GM11168 (cell line): Measurements from ENCODE around the gene NR3C2.

Experiments used
- in situ Hi-C: fragments of 300-500 bp; cut with MboI; formaldehyde crosslinking; loops from one replicate; pipeline ENCODE4 v1.12.0; 2022; ENCODE audit warnings: low sequenced_read_pairs; ENCODE audit not compliant: unreplicated experiment

The NR3C2 gene

DNA sequence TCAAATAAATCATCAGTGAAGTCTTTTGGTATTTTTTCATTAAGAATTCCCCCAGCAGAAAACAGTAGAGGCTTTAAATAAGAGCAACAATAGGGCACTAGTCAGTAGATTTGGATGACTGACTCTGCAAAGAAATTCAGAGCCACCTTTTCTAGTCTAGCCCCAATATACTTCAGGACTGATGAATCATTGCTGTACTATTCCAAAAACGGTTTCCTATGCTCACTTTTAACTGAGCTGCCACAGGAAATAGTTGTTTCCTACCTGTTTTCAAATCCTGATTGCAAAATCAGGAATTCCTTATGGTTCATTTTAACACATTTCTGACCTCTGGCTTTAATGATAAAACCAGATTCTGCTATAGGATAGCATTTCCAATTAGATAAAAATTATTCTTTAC lies 171.6 kb downstream of the NR3C2 start:
- in situ Hi-C loops: no loop called here

DNA sequence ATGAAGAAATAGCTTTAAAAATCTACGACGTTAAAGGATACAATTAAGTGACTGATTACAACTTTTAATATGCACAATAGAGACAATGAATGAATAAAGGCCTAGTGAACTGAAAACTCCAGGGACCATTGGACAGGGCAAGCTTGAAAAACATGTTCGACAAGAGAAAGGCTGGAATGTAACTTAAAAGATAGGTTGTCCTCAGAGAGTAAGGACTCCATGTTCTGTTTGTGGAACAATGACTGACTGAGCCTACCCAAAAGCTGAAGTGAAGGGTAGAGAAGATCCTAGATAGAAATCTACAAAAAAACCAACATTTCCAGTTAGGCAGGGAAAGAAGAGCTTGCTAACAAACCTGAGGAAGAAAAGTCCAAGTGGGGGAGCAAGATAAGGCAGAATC lies 173.4 kb downstream of the NR3C2 start:
- in situ Hi-C loops: no loop called here

DNA sequence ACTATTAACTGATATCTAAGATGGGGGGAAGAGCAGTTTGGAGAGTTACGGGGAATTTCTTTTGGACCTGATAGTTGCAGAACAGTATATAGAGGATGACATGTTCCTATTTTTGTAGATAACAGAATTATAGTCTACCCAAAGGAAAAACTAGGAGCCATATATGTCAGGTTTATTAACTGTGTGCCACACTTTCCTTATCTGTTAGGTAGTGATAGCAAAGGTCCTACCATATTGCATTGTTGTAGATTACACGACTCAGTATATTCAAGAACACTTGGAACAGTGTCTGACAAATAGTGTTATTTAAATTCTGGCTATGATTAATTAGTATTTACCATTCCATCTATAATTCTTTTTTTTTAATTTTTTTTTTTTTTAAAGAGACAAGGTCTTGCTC lies 175.3 kb downstream of the NR3C2 start:
- in situ Hi-C loops: no loop called here

DNA sequence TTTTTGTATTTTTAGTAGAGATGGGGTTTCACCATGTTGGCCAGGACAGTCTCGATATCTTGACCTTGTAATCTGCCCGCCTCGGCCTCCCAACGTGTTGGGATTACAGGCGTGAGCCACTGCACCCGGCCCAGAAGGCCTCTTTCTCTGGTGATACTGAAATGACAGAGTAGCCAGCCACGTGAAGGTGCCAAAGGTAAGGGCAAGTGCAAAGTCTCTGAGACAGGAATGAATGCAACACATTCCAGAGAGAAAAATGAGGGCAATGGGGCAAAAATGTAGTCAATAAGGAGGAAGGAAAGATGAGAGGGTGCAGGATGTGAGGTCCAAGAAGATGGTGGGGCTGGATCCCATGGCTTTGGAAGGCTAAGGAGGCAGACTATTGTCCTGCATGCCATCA lies 176.0 kb downstream of the NR3C2 start:
- in situ Hi-C loops: no loop called here

DNA sequence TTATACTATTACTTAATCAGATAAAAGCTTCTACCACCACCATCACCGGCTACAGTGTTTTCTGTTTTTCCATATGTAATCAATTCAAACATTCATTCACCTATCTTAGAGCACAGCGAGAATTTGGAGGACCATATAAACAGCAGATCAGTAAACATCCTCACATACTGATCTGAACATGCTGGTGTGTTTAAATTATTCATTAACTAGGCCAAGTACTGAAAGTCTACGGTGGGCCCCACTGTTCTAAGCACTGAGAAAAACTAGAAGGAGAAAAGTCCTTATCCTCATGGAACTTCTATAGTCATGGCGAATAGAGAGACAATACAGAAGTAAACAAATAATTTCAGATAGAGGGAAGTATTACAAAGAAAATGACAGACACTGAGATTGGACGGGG lies 176.6 kb downstream of the NR3C2 start:
- in situ Hi-C loops: no loop called here

DNA sequence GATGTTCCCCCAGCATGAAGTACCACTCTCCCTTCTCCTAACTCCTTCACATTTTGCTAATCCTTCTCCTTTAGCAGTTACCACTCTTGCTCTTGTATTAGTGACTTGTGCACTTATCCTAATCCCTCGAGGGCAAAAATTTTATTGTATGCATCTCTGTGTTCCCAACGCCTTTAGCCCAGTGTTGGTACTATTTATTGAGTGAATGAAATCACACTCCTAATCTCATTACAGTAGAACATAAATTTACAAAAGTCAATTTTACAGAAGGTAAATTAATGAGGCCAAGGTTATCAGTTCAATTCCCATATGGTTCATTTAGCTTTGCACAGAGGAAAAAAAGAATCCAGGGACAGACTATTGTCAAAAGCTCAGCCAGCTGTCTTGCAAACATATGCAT lies 178.4 kb downstream of the NR3C2 start:
- in situ Hi-C loops: no loop called here

DNA sequence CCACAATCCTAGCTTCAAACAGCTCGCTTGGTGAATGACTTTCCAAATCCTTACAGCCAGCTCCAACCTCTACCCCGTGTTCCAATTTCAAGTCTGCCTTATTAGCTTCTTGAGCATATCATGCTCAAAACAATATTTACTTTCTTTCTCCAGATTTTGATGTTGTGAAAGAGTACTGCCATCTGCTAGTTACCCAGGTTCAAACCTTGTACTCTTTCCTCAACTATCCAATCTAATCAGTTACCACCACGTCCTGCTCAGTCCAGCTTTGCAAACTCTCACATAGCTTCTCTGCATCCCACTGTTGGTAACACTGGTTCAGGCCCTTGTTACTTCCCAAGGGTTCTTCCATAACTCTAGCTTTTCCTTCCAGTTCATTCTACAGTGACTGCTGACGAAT lies 179.1 kb downstream of the NR3C2 start:
- in situ Hi-C loops: no loop called here

DNA sequence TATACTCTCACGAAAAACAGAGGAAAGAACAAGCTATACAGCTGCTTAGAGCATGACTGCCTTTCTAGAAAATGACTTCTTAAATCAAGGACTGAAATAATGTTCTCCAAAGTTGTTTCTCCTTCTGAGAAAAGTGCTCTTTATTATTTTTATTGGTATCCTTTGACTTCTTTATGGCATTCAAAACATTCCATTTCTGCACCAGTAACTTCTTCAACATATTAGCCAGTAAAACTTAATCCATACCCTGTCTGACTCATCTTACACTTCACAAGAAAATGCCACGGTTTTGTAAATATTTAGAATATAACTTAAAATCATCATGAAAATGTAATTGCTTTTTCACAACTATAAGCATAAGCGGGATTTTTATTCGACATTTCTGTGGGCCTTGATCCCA lies 180.4 kb downstream of the NR3C2 start:
- in situ Hi-C loops: no loop called here

DNA sequence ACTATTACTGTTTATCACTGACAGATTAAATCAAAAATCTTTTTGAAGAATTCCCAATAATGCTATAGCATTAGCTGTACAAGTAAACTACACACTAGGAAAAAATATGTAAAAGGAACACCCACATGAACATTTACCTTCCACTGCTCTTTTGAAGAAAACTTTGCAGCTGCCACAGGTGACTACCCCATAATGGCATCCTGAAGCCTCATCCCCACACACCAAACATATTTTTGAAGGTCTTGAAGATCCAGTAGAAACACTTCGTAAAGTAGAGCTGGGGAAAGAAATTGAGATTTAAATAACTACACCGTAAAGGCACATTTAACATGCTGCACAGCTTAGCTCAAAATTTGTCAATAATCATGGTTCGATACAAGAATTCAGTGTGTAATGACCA lies 182.4 kb downstream of the NR3C2 start:
- in situ Hi-C loops: no loop called here

DNA sequence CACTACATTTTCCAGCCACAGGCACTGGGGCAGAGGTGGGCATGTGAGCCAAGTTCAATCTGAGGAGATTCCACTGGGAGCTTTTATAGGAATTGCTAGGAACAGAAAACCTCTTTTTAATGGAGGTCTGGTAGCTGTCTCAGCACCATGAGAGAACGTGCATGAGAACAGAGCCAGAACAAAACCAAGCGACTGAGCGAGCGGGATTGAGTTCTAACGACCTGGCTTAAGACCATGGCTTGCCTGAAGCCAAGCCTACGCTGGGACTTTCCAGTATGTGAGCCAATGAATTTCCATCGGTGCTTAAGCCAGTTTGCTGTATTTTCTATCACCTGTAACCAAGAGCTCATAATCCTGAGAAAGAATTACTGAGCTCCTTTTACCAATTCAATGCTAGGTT lies 183.7 kb downstream of the NR3C2 start:
- in situ Hi-C loops: no loop called here

DNA sequence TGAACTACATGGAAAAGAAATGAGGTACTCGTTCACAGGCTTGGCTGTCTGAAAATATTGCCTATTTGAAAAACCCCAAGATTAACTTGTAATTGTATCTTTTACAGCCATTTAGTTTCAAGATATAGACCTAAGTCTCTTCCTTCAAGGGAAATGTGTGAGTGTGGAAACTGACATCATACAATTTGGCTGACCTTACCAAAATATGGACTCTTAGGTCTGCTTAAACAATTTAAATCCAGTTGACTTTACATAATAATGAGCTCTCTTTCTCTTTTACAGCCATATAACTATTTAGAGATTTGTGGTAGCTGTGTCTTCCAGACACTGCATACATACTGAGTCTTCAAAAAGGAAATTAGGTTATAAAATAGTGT lies 186.9 kb downstream of the NR3C2 start:
- in situ Hi-C loops: no loop called here

DNA sequence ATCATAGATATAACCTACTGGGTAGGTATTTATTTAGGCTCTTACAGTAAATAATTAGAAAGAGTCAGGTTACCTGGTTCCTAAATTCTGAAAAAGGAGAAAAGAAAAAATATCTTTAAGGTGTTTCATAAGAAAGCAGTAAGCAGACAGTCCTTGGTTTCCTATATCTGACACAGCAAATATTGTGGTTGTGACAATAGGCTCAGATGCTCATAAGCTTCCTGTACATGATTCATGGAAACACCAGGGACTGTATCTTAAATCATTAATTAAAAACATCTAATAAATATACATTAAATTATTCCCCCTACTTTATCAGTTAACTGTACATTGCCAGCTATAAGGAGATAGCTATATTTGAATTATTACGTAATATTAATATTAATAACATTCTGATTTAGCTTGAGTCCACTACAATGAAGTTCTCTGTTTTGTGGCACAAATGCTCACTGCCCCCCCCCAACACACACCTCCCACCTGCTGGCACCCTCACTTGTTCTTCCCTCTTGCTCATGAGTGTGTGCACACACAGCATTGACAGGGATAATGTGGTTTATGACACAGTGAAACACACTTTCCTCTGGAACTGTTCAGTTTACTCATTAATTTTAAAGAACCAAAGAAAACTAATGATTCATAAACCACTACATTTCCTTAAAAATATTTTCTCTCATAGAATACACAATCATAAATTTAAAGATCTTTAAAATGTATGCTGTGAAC lies 187.4 kb downstream of the NR3C2 start:
- in situ Hi-C loops: no loop called here

DNA sequence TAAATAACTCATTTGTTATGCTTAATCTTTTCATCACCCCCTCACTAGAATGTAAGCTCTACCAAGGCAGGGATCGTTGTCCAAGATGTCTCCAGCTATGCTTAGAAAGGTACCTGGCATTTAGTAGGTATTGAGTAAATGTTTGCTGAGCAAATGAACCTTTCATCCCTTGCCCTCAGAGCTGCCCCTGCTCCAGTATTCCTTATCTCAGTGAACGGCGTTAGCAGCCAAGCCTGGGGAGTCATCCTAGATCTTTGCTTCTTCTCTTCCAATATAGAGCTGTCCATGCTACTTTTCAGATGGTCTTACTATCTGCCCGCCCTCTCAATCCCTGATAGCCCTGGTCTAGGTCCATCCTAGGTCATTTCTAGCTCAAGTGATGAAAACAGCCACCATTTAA lies 188.4 kb downstream of the NR3C2 start:
- in situ Hi-C loops: no loop called here

DNA sequence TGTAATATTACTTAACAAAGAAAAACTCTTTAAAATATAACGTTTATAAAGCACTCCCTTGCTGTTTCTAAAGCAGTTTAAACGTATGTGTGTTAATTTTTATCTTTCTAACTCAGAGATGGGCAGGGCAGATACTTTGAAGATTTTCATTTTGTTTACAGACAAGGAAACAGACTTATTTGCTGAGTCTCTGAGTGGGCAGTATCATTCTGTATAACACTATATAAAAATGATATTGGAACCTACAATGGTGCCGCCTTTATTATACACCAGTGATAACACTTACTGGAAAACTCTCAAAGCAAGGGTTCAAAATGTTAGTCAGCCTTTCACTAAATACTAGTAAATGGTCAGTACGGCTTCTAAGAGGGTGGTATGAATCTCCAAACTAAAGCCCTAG lies 193.4 kb downstream of the NR3C2 start:
- in situ Hi-C loops: no loop called here

DNA sequence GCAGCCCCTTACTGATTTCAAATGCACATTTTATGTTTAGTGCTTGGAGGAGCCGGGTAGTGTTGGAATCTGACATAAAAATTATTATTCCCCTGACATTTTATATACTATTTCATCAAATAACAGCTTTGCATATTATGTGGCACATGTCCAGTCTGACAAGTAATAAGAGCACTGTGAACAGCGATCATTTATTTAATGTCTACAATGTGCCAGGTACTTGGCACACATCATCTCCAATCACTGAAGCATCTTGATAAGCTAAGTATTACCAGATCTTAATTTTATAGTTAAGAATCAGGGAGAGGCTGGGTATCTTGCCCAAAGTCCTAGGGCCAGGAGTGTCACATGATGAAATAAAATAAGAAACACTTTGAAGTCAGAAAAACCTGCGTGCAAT lies 197.2 kb downstream of the NR3C2 start:
- in situ Hi-C loops: no loop called here

DNA sequence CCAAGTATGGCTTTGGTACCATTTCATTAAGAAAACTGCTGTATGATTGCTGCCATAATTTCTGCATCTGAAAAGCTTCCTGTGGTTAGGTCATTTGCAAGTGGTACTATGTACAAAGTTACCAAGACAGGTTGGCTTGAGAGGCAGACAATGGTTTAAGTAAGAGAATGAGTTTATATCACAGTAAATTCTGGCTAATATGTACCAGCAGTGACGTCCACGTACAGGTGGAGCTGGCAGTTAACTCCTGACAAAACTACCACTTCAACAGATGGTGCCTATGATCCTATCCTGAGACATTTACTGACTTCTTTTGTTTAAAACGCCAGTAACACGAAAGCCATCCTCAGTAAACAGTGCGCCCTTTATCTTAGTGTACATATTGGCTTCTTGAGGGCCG lies 198.4 kb downstream of the NR3C2 start:
- in situ Hi-C loops: no loop called here

DNA sequence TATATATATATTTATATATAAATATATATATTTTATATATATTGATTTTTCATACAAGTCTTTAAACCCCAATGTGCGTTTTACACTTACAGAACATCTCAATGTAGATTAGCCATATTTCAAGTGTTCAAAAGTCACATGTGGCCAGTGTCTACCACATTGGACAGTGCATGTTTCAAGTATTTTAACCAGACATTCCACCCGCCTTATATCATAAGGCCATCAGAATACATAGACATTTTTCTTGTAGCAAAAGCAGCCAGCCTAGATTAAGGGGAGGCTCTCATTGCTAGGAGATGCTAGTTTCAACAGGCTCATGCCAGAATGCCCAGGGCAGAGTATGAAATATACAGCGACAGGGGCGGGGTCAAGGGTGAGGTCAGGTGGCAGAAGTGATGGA lies 202.0 kb downstream of the NR3C2 start:
- in situ Hi-C loops: no loop called here

DNA sequence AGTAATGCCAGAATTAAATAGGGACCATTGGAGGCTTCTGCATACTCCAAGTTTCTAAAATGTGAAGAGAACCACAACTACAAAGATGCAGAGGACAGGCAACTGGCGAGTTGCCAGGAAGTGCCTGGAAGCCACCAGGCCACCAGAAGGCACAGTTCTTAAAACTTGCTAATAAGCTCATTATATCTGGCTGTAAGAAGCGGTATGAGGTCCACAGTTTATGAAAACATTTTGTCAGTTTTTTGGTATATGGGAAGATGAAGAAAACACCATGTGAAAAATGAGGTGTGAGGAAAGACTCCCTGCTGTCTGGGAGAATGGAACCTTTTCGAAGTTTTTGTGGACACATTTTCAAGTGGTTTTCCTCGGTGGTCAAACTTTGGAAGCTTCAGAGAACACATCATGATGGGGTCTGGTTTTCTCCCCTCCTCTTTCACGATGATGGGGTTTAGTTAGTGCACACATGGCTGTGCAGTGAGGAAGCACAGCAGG lies 202.7 kb downstream of the NR3C2 start:
- in situ Hi-C loops: no loop called here

DNA sequence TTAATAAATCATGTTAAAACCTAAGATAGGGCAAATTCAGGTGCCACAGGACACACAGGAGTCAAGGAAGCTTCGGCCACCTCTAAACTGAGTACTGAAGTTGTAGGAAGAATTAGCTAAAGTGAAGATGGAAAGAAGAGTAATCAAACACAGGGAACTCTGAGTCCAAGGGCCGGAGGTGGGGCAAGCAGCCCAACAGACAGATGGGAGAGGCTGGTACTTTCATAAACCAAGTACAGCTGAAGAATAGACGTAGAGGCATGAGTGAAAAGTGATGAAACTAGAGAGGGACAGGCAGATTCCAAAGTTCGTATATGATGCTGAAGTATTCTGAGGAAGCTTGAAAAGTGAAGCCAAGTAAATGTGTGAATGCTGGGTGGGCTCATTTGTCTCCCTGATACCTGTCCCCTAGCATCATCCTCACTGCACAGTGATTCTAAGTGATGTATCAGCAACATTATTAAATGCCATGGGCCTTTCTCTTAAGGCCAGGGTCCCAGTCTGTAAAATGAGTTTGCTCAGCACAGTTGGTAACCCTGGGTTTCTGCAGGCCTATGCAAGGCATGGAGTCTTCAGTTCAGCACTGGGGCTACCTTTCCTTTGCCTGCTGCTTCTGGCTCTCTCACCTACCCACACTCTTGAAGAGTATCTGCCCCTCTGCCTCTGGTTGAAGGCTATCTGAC lies 203.3 kb downstream of the NR3C2 start:
- in situ Hi-C loops: no loop called here

DNA sequence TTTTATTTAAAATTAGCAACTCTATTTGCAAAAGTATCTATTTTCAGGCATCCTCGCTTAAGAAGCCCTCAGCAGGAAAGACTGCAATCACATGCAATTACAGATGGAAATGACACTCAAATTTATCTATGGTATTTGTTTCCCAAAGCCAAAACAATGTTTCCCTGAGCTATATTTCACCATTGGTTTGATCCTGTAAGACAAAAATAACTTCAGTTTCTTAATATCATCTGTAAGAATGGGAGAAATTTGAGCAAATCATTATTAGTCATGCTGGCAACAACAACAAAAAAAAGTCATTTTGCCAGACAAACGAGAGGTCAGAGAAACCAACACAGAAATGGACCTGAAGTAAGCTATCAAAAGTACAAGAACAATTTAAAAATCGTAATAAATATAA lies 204.1 kb downstream of the NR3C2 start:
- in situ Hi-C loops: no loop called here

DNA sequence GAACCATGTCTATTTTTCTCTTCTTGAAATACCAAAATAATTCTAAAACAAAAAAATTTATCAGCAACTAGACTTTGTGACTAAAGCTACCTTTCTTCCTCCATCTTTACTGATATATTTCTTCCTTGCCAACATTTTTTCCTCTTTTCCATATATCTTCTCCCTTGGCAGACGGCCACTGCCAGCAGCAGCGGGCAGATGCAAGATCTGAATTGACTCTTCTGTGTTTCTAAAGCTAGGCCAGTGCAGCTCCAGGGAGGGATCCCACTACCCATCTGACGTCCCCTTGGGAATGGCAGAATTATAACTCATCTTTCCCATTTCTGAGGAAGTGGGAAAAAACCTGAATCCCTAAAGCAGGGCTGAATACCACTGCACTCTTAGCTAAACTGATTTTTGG lies 206.4 kb downstream of the NR3C2 start:
- in situ Hi-C loops: no loop called here

DNA sequence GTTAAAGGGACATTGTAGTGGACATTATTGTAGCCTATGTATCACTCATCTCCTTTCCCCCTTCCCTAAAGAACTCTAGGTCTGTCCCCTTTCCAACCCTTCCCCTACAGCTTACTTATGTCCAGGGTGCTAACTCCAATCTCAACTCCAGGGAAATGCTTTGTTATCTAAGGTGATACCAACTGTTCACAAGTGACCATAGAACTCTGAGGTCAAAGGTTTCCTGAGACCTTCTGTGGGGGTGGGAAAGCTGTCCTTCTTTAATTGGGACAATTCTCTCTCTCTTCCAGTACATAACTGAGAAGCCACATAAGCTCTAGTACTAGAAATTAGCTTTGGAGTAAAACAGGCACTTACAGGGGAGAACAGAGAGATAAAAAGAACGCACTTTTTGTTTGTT lies 212.4 kb downstream of the NR3C2 start:
- in situ Hi-C loops: no loop called here
